WTC11 (cell line): ENCODE measurements around the gene OR56A3. TPM values are rescaled to one million over a fixed set of nuclear protein-coding genes. Genes with fewer than 3 reads are reported as not detected.

Source experiments
- ATAC-seq: fragments of 200-7000 bp; cut with Tn5 transposase; 2 replicates; pipeline ENCODE4 v1.10.0; 2021; ENCODE audit warnings: mild to moderate bottlenecking, moderate library complexity
- CTCF ChIA-PET: fragments of 300-600 bp; sonication (Branson Sonifier 250); formaldehyde crosslinking; loops from one replicate; lab custom pipeline; 2021; ENCODE audit warnings: antibody characterized with exemption; lab: Charles Lee
- POLR2A ChIA-PET: fragments of 350-600 bp; sonication (Branson Sonifier 250); formaldehyde crosslinking; loops from one replicate; lab custom pipeline; 2021; ENCODE audit warnings: antibody characterized with exemption; lab: Charles Lee
- DNase-seq: peaks from one replicate; pipeline ENCODE4 v3.0.0; 2021; ENCODE audit warnings: low spot score
- H3K27ac Mint-ChIP-seq: 2 replicates; pipeline ENCODE4 v1.8.0; 2021; ENCODE audit warnings: mixed read lengths
- H3K27me3 Mint-ChIP-seq: 2 replicates; pipeline ENCODE4 v1.8.0; 2021; ENCODE audit warnings: low read depth, mild to moderate bottlenecking, moderate library complexity, mixed read lengths
- H3K36me3 Mint-ChIP-seq: 2 replicates; pipeline ENCODE4 v1.8.0; 2021; ENCODE audit warnings: mixed read lengths
- H3K4me1 Mint-ChIP-seq: 2 replicates; pipeline ENCODE4 v1.8.0; 2022; ENCODE audit warnings: mixed read lengths
- H3K4me3 Mint-ChIP-seq: 2 replicates; pipeline ENCODE4 v1.8.0; 2021; ENCODE audit warnings: mild to moderate bottlenecking, moderate library complexity, mixed read lengths
- H3K9me3 Mint-ChIP-seq: 2 replicates; pipeline ENCODE4 v1.8.0; 2021; ENCODE audit warnings: mixed read lengths
- ATF3 ChIP-seq: sonication (generic); formaldehyde crosslinking; conservative IDR thresholded peaks from 2 replicates; pipeline ENCODE4 v1.8.1; 2022; ENCODE audit warnings: mild to moderate bottlenecking, missing genetic modification reagents
- CTCF ChIP-seq: fragments of 200-600 bp; IDR thresholded peaks from 2 replicates; pipeline ENCODE4 v1.8.0; 2022; ENCODE audit warnings: antibody characterized with exemption
- E2F1 ChIP-seq: sonication (generic); formaldehyde crosslinking; IDR thresholded peaks from 2 replicates; pipeline ENCODE4 v1.8.0; 2022; ENCODE audit warnings: mild to moderate bottlenecking, missing genetic modification reagents
- ELF4 ChIP-seq: sonication (generic); formaldehyde crosslinking; IDR thresholded peaks from 2 replicates; pipeline ENCODE4 v1.8.1; 2022; ENCODE audit warnings: low read depth, mild to moderate bottlenecking, moderate library complexity, missing genetic modification reagents
- FOXP4 ChIP-seq: sonication (generic); formaldehyde crosslinking; IDR thresholded peaks from 2 replicates; pipeline ENCODE4 v1.8.0; 2022; ENCODE audit warnings: mild to moderate bottlenecking, missing genetic modification reagents
- GTF2I ChIP-seq: fragments of 250-450 bp; sonication (Bioruptor Pico); conservative IDR thresholded peaks from 2 replicates; pipeline ENCODE4 v1.4.0; 2021; ENCODE audit warnings: mild to moderate bottlenecking
- HMGA2 ChIP-seq: fragments of 250-450 bp; sonication (Bioruptor Pico); IDR thresholded peaks from 2 replicates; pipeline ENCODE4 v1.4.0; 2021; ENCODE audit warnings: mild to moderate bottlenecking, moderate library complexity
- IRF2 ChIP-seq: sonication (generic); formaldehyde crosslinking; IDR thresholded peaks from 2 replicates; pipeline ENCODE4 v1.8.0; 2022; ENCODE audit warnings: low read depth, missing genetic modification reagents, borderline replicate concordance
- JAZF1 ChIP-seq: fragments of 250-450 bp; sonication (Bioruptor Pico); IDR thresholded peaks from 2 replicates; pipeline ENCODE4 v1.9.0; 2021; ENCODE audit warnings: moderate library complexity, mild to moderate bottlenecking, inconsistent platforms
- KAT7 ChIP-seq: sonication (generic); formaldehyde crosslinking; IDR thresholded peaks from 2 replicates; pipeline ENCODE4 v1.8.1; 2023; ENCODE audit warnings: missing genetic modification reagents, mild to moderate bottlenecking, borderline replicate concordance
- MYBL2 ChIP-seq: sonication (generic); formaldehyde crosslinking; IDR thresholded peaks from 2 replicates; pipeline ENCODE4 v1.8.1; 2023; ENCODE audit warnings: mild to moderate bottlenecking, moderate library complexity, missing genetic modification reagents
- NFYB ChIP-seq: sonication (generic); formaldehyde crosslinking; conservative IDR thresholded peaks from 2 replicates; pipeline ENCODE4 v1.8.0; 2022; ENCODE audit warnings: low read depth, missing genetic modification reagents
- NR3C1 ChIP-seq: sonication (generic); formaldehyde crosslinking; conservative IDR thresholded peaks from 2 replicates; pipeline ENCODE4 v1.8.1; 2023; ENCODE audit warnings: low read depth, mild to moderate bottlenecking, missing genetic modification reagents
- PREB ChIP-seq: sonication (generic); formaldehyde crosslinking; IDR thresholded peaks from 2 replicates; pipeline ENCODE4 v1.8.1; 2022; ENCODE audit warnings: mild to moderate bottlenecking, missing genetic modification reagents, moderate library complexity, borderline replicate concordance
- RORB ChIP-seq: fragments of 250-450 bp; sonication (Bioruptor Pico); IDR thresholded peaks from 2 replicates; pipeline ENCODE4 v1.9.0; 2021; ENCODE audit warnings: mild to moderate bottlenecking
- STAT6 ChIP-seq: sonication (generic); formaldehyde crosslinking; conservative IDR thresholded peaks from 2 replicates; pipeline ENCODE4 v1.8.1; 2023; ENCODE audit warnings: mild to moderate bottlenecking, low read depth, missing genetic modification reagents, moderate library complexity
- ZNF138 ChIP-seq: sonication (generic); formaldehyde crosslinking; conservative IDR thresholded peaks from 2 replicates; pipeline ENCODE4 v1.8.1; 2022; ENCODE audit warnings: mild to moderate bottlenecking, moderate library complexity, missing genetic modification reagents
- ZNF281 ChIP-seq: sonication (generic); formaldehyde crosslinking; IDR thresholded peaks from 2 replicates; pipeline ENCODE4 v1.8.0; 2023; ENCODE audit warnings: mild to moderate bottlenecking, missing genetic modification reagents
- ZNF317 ChIP-seq: sonication (generic); formaldehyde crosslinking; IDR thresholded peaks from 2 replicates; pipeline ENCODE4 v1.8.1; 2023; ENCODE audit warnings: low read depth, mild to moderate bottlenecking, moderate library complexity, missing genetic modification reagents, borderline replicate concordance
- ZNF425 ChIP-seq: fragments of 250-450 bp; sonication (Bioruptor Pico); conservative IDR thresholded peaks from 2 replicates; pipeline ENCODE4 v1.9.0; 2021; ENCODE audit warnings: mild to moderate bottlenecking
- ZNF512 ChIP-seq: sonication (generic); formaldehyde crosslinking; IDR thresholded peaks from 2 replicates; pipeline ENCODE4 v1.8.1; 2022; ENCODE audit warnings: missing genetic modification reagents, borderline replicate concordance
- total RNA-seq: library from RNA; stranded (reverse); gene quantifications from 3 replicates; pipeline ENCODE4 v1.2.3, GENCODE V29; 2021

The OR56A3 gene
- total RNA-seq, 1 experiment from 2014 or later, result not detected

- no peak for TF ChIP-seq E2F1
- no peak for TF ChIP-seq GTF2I
- no peak for TF ChIP-seq HMGA2 (CRISPR knock-in tag)
- TF ChIP-seq RORB (CRISPR knock-in tag), result no peak
- no peak for TF ChIP-seq ZNF425 (CRISPR knock-in tag)
- no peak for TF ChIP-seq ZNF317
Measured at GRCh38 chr11:5923427-5923776, 18.6 kb upstream of the OR56A3 start (continued).

GRCh38 chr11:5923794-5924193, 18.3 kb upstream of the OR56A3 start:
- Mint-ChIP-seq H3K27ac (no peak overlapping the region), H3K36me3 (peaks cover 16% of the 10 kb centered on the region), H3K9me3 (peaks cover 63% of the 10 kb centered on the region), H3K27me3 (peaks cover 6% of the 10 kb centered on the region), H3K4me3 (no peak overlapping the region), H3K4me1 (no peaks in the 10 kb centered on the region)
- CTCF ChIA-PET, result no interaction called here
- ATAC-seq (no peak), DNase-seq (no peak)
- POLR2A ChIA-PET, result no interaction called here
- TF ChIP-seq NFYB (CRISPR knock-in tag), result no peak
- no peak for TF ChIP-seq PREB (CRISPR knock-in tag)
- no peak for TF ChIP-seq NR3C1
- TF ChIP-seq HMGA2 (CRISPR knock-in tag), result no peak
- no peak for TF ChIP-seq ZNF138 (CRISPR knock-in tag)
- no peak for TF ChIP-seq RORB (CRISPR knock-in tag)
- no peak for TF ChIP-seq ZNF512 (CRISPR knock-in tag)
- no peak for TF ChIP-seq MYBL2 (CRISPR knock-in tag)
- TF ChIP-seq IRF2 (CRISPR knock-in tag), result no peak
- TF ChIP-seq ZNF281 (CRISPR knock-in tag), result no peak
- TF ChIP-seq FOXP4 (CRISPR knock-in tag), result no peak
- no peak for TF ChIP-seq STAT6 (CRISPR knock-in tag)
- no peak for TF ChIP-seq CTCF
- no peak for TF ChIP-seq KAT7
- no peak for TF ChIP-seq JAZF1
- no peak for TF ChIP-seq ATF3 (CRISPR knock-in tag)
- no peak for TF ChIP-seq ELF4
